Fibroblast of lung (primary cell): Measurements from ENCODE around the gene KTI12. TPM values are rescaled to one million over a fixed set of nuclear protein-coding genes. Genes with fewer than 3 reads are reported as not detected.

Experiments
- DNase-seq, 2 donors: peaks; one replicate each; pipeline versions ENCODE4 v3.0.0 to v3.0.0-alpha.2; 2010; ENCODE audit warnings: low read depth in 2 of 2
- H2AFZ ChIP-seq: 2 replicates; pipeline ENCODE4 v1.5.1; 2012; ENCODE audit warnings: low read length, control low read depth, inconsistent platforms
- H3K27ac ChIP-seq: 2 replicates; pipeline ENCODE4 v1.5.1; 2011; ENCODE audit warnings: low read length, control low read depth; ENCODE audit not compliant: insufficient read depth
- H3K27me3 ChIP-seq: 2 replicates; pipeline ENCODE4 v1.5.1; 2011; ENCODE audit warnings: mild to moderate bottlenecking, low read length; ENCODE audit not compliant: control insufficient read depth, insufficient read depth
- H3K36me3 ChIP-seq: 2 replicates; pipeline ENCODE4 v1.5.1; 2011; ENCODE audit warnings: low read length; ENCODE audit not compliant: control insufficient read depth, insufficient read depth
- H3K4me1 ChIP-seq: 2 replicates; pipeline ENCODE4 v1.5.1; 2011; ENCODE audit warnings: low read length; ENCODE audit not compliant: control insufficient read depth, insufficient read depth; ENCODE audit errors: extremely low read depth
- H3K4me2 ChIP-seq: 2 replicates; pipeline ENCODE4 v1.5.1; 2011; ENCODE audit warnings: low read length, control low read depth; ENCODE audit not compliant: insufficient read depth; ENCODE audit errors: extremely low read depth
- H3K4me3 ChIP-seq, 4 experiments: fragments of 200-600 bp in 1 of 4; sonication (generic) in 1 of 4; replicated peaks in 1 of 4; 2 replicates each; pipeline ENCODE4 v1.5.1; 2011 to 2016; ENCODE audit warnings: low read length in 4 of 4, low read depth in 3 of 4, mild to moderate bottlenecking in 3 of 4, control low read depth in 2 of 4, inconsistent platforms in 1 of 4, mixed read lengths in 1 of 4; ENCODE audit not compliant: insufficient read depth in 1 of 4; ENCODE audit errors: control extremely low read depth in 1 of 4
- H3K79me2 ChIP-seq: 2 replicates; pipeline ENCODE4 v1.5.1; 2012; ENCODE audit warnings: mild to moderate bottlenecking, low read length, inconsistent platforms; ENCODE audit not compliant: control insufficient read depth, insufficient read depth
- H3K9ac ChIP-seq: 2 replicates; pipeline ENCODE4 v1.5.1; 2011; ENCODE audit warnings: mild to moderate bottlenecking, low read length, control low read depth; ENCODE audit not compliant: insufficient read depth
- H3K9me3 ChIP-seq: 2 replicates; pipeline ENCODE4 v1.5.1; 2012; ENCODE audit warnings: low read depth, low read length; ENCODE audit not compliant: control insufficient read depth, insufficient read depth
- H4K20me1 ChIP-seq: 2 replicates; pipeline ENCODE4 v1.5.1; 2011; ENCODE audit warnings: low read length; ENCODE audit not compliant: control insufficient read depth, insufficient read depth; ENCODE audit errors: extremely low read depth
- CTCF ChIP-seq, 2 donors: IDR thresholded peaks in 1 of 2; conservative IDR thresholded peaks in 1 of 2; 1 replicate in 1 of 2; 2 replicates in 1 of 2; pipeline ENCODE4 v1.5.1; 2011 to 2012; ENCODE audit warnings: low read length in 2 of 2, control low read depth in 1 of 2, inconsistent platforms in 1 of 2, low read depth in 1 of 2, mild to moderate bottlenecking in 1 of 2
- EZH2 ChIP-seq: IDR thresholded peaks from 2 replicates; pipeline ENCODE4 v1.5.1; 2012; ENCODE audit warnings: low read length, control low read depth, mild to moderate bottlenecking; ENCODE audit errors: missing control alignments
- polyA plus RNA-seq, 2 donors: library from polyadenylated mRNA; depleted of rRNA in 1 of 2; stranded (reverse) in 1 of 2; unstranded in 1 of 2; fragments of >200 nt; gene quantifications; 2 replicates each; pipeline ENCODE4 v1.2.1, GENCODE V29; 2011 to 2012; ENCODE audit warnings: missing spikeins in 1 of 2
- total RNA-seq: library from RNA; depleted of rRNA; stranded (reverse); fragments of >200 nt; gene quantifications from 2 replicates; pipeline ENCODE4 v1.2.1, GENCODE V29; 2014

Gene KTI12
- total and polyA plus RNA-seq, 2 donors (not counting 1 experiment from before 2014, with no cell fraction given), result 7.8 to 11.8 TPM

- no peak for TF ChIP-seq CTCF (conservative IDR thresholded peaks at IDR 0.05 in 1 of 2, IDR thresholded peaks at IDR 0.05 in 1 of 2; ENCODE audit: low read depth in 1 of 2, low read length in 2 of 2)
- TF ChIP-seq EZH2, result no peak
Measured at GRCh38 chr1:52003877-52004276, 29.7 kb downstream of the KTI12 start.

GRCh38 chr1:52002038-52002917 lies 31.3 kb downstream of the KTI12 start:
- no peak overlapping the region for H3K4me2 ChIP-seq
- H3K27me3 ChIP-seq, result no peaks in the 10 kb centered on the region
- H3K9me3 ChIP-seq, result no peaks in the 10 kb centered on the region
- peak; percentile 94 to 97 for TF ChIP-seq CTCF (conservative IDR thresholded peaks at IDR 0.05 in 1 of 2, IDR thresholded peaks at IDR 0.05 in 1 of 2; ENCODE audit: low read depth in 1 of 2, low read length in 2 of 2)
- no peak for TF ChIP-seq EZH2
- H3K27ac ChIP-seq, result no peak overlapping the region
- no peak overlapping the region for H3K9ac ChIP-seq
- no peak overlapping the region for H2AFZ ChIP-seq
- DNase-seq, result peak; percentile 85 to 93
- H3K36me3 ChIP-seq, result no peaks in the 10 kb centered on the region
- H3K4me1 ChIP-seq, result peaks cover 5% of the 10 kb centered on the region
- H3K79me2 ChIP-seq, result no peaks in the 10 kb centered on the region
- H4K20me1 ChIP-seq, result no peaks in the 10 kb centered on the region
- no peak overlapping the region for H3K4me3 ChIP-seq

More at GRCh38 chr1:52003877-52004276, 29.7 kb downstream of the KTI12 start:
- Histone ChIP-seq H3K9ac (no peak overlapping the region), H3K9me3 (no peaks in the 10 kb centered on the region), H3K4me3 (no peak overlapping the region), H3K36me3 (no peaks in the 10 kb centered on the region), H3K27me3 (no peaks in the 10 kb centered on the region), H4K20me1 (no peaks in the 10 kb centered on the region), H3K4me2 (no peak overlapping the region), H3K27ac (no peak overlapping the region), H3K4me1 (peaks cover 5% of the 10 kb centered on the region), H3K79me2 (no peaks in the 10 kb centered on the region), H2AFZ (no peak overlapping the region)
- no peak for DNase-seq

GRCh38 chr1:51998701-51999100 lies 34.9 kb downstream of the KTI12 start:
- no peak for DNase-seq

More at GRCh38 chr1:51998701-51999100, 34.9 kb downstream of the KTI12 start:
- Histone ChIP-seq H4K20me1 (no peaks in the 10 kb centered on the region), H3K79me2 (no peaks in the 10 kb centered on the region), H3K4me2 (no peak overlapping the region), H3K27ac (no peak overlapping the region), H3K9me3 (no peaks in the 10 kb centered on the region), H2AFZ (no peak overlapping the region), H3K36me3 (no peaks in the 10 kb centered on the region), H3K4me1 (peaks cover 3% of the 10 kb centered on the region), H3K9ac (no peak overlapping the region), H3K27me3 (no peaks in the 10 kb centered on the region), H3K4me3 (no peak overlapping the region)
- TF ChIP-seq CTCF (conservative IDR thresholded peaks at IDR 0.05 in 1 of 2, IDR thresholded peaks at IDR 0.05 in 1 of 2; ENCODE audit: low read depth in 1 of 2, low read length in 2 of 2), result no peak
